Activated B cell treated with CpG ODN at 0.5 μM for 24 hours (primary cell): ENCODE data around the gene HLA-E. TPM values are rescaled to one million over a fixed set of nuclear protein-coding genes. Genes with fewer than 3 reads are reported as not detected.
A peak's percentile ranks its signal among the peaks of the same experiment; 100 is the strongest.

Source experiments
- ATAC-seq: fragments of 200-7000 bp; cut with Tn5 transposase; one replicate; pipeline ENCODE4 v1.10.0; 2021; ENCODE audit warnings: low read depth, mild to moderate bottlenecking, moderate library complexity
- CTCF ChIA-PET: fragments of 350-600 bp; sonication (Branson Sonifier 250); formaldehyde crosslinking; loops from one replicate; lab custom pipeline; 2021; ENCODE audit warnings: antibody characterized with exemption; lab: Charles Lee
- POLR2A ChIA-PET: fragments of 350-600 bp; sonication (Branson Sonifier 250); formaldehyde crosslinking; loops from one replicate; lab custom pipeline; 2021; ENCODE audit warnings: antibody characterized with exemption; lab: Charles Lee
- DNase-seq: peaks from one replicate; pipeline ENCODE4 v3.0.0; 2022
- H3K27ac Mint-ChIP-seq: one replicate; pipeline ENCODE4 v1.8.0; 2020; ENCODE audit warnings: mixed read lengths
- H3K27me3 Mint-ChIP-seq: one replicate; pipeline ENCODE4 v1.8.0; 2021; ENCODE audit warnings: mixed read lengths
- H3K36me3 Mint-ChIP-seq: one replicate; pipeline ENCODE4 v1.8.0; 2021; ENCODE audit warnings: low read depth, mixed read lengths
- H3K4me1 Mint-ChIP-seq: one replicate; pipeline ENCODE4 v1.8.0; 2021; ENCODE audit warnings: mixed read lengths
- H3K4me3 Mint-ChIP-seq: one replicate; pipeline ENCODE4 v1.8.0; 2020; ENCODE audit warnings: mild to moderate bottlenecking, mixed read lengths
- H3K9me3 Mint-ChIP-seq: one replicate; pipeline ENCODE4 v1.8.0; 2020; ENCODE audit warnings: mixed read lengths
- CTCF ChIP-seq: fragments of 200-600 bp; IDR thresholded peaks from one replicate; pipeline ENCODE4 v1.8.0; 2022; ENCODE audit warnings: antibody characterized with exemption, mild to moderate bottlenecking
- intact Hi-C: fragments of 100-400 bp; cut with micrococcal nuclease; formaldehyde crosslinking; loops from one replicate; pipeline ENCODE4 v1.15.1; 2024
- total RNA-seq: library from RNA; stranded (reverse); gene quantifications from 2 replicates; pipeline ENCODE4 v1.2.3, GENCODE V29; 2022

Gene HLA-E
- total RNA-seq, 1 donor from 2014 or later, result 737 TPM

- no peak overlapping the region for H3K4me3 Mint-ChIP-seq
- DNase-seq (no peak), ATAC-seq (no peak)
- ChIA-PET CTCF (interaction anchor here (1.4 to 4.8 kb wide), 5 partner anchors 8 to 48 kb away, joined by 6 to 113 read pairs (median 43); no protein-coding TSS in a partner anchor), POLR2A (interaction anchor here (1.8 to 6.8 kb wide), 3 partner anchors 22 to 41 kb away, joined by 24 to 458 read pairs (median 38); partner anchors contain the start of gene HLA-E)
- H3K27ac Mint-ChIP-seq, result peak overlapping the region; percentile 85
- H3K27me3 Mint-ChIP-seq, result no peaks in the 10 kb centered on the region
- H3K9me3 Mint-ChIP-seq, result no peaks in the 10 kb centered on the region
- no peak for TF ChIP-seq CTCF
- no peaks in the 10 kb centered on the region for H3K36me3 Mint-ChIP-seq
- H3K4me1 Mint-ChIP-seq, result peaks cover 45% of the 10 kb centered on the region
- intact Hi-C loops, result no loop called here
Observed at GRCh38 chr6:30533460-30534294, 44.4 kb downstream of the HLA-E start.

DNA sequence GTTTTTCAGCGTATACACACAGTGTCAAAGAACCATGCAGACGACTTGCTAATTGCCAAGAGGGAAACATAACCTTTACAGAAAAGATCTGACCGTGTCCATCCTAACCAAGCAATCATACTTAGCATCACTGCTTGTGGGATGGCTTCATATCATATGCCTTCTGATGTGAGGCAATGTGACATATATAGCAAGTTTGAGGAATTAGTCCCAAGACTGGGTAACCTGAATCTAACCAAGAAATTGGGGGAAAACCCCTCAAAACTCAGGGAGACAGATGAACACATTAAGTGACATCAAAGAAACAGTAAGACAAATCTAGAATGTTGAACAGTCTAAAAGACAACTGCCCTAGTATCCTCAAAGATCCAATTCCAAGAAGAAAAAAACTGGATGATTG, 48.6 kb downstream of the HLA-E start:
- no peak for TF ChIP-seq CTCF
- Mint-ChIP-seq H3K4me1 (peaks cover 24% of the 10 kb centered on the region), H3K9me3 (no peaks in the 10 kb centered on the region), H3K27me3 (no peaks in the 10 kb centered on the region), H3K4me3 (no peak overlapping the region), H3K36me3 (no peaks in the 10 kb centered on the region), H3K27ac (no peak overlapping the region)
- DNase-seq (no peak), ATAC-seq (no peak)
- POLR2A ChIA-PET, result interaction anchor here (0.6 to 1.3 kb wide), 3 partner anchors 22 to 64 kb away, joined by 3 to 5 read pairs (median 3); no protein-coding TSS in a partner anchor
- intact Hi-C loops, result no loop called here
- CTCF ChIA-PET, result interaction anchor here (15.7 kb wide), 1 partner anchor 54 kb away, joined by 411 read pairs; no protein-coding TSS in a partner anchor

DNA sequence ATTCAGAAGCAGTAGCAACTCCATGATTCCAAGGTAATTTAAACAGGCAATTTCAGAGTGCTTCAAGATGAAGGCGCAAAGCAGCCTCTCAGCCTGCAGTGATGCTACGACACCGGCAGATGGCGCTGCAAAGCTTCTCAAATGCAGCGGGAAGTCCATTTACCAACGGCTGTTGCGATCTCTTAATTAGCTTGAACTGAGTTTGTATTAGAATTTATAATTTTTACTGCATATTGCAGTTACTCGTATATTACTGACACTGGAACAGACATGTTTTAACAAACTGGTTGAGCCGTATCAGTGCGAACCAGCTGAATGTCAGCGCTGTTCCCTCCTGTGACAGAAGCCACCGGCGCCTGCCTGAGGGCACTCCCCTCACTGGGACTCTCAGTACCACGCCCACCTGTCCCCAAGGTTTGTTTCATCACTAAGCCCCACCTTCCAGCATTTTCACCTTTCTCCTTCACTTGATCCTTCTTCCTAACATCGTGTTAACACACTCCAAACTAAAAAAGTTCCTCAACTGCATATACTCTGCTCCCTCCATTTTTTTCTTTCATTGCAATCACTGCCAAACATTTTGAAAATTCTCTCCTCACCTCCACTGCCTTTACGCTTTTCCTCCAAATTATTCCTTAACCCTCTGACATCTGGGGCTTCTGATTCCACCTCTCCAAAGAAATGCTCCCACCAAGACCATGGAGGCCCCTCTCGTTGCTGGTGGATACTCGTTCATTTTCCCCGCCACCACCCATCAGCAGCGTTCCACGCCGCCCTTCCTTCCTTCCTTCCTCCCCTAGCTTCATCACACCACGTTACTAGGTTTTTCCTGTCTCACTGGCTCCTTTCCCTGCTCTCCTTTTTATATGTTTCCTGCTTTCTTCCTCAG, 52.5 kb downstream of the HLA-E start:
- intact Hi-C loops, result loop anchor here (1.0 to 10.0 kb wide), 8 partner anchors 9 to 543 kb away; partner anchors contain the start of genes DHX16, GNL1 and HLA-E
- Mint-ChIP-seq H3K4me3 (peak overlapping the region; percentile 81), H3K27me3 (no peaks in the 10 kb centered on the region), H3K9me3 (no peaks in the 10 kb centered on the region), H3K27ac (peak overlapping the region; percentile 81), H3K4me1 (peaks cover 30% of the 10 kb centered on the region), H3K36me3 (peaks cover 17% of the 10 kb centered on the region)
- DNase-seq (peak; percentile 65), ATAC-seq (peak; percentile 84)
- ChIA-PET POLR2A (interaction anchor here (0.6 to 7.2 kb wide), 22 partner anchors 10 to 661 kb away, joined by 3 to 147 read pairs (median 5); partner anchors contain the start of genes ABCF1, GNL1, MDC1 and MRPS18B), CTCF (interaction anchor here (0.6 to 15.7 kb wide), 28 partner anchors 9 to 546 kb away, joined by 3 to 411 read pairs (median 6); partner anchors contain the start of genes ABCF1, DHX16, GNL1 and MDC1)
- peak; percentile 98 for TF ChIP-seq CTCF

GRCh38 chr6:30542404-30542725, 53.1 kb downstream of the HLA-E start:
- Mint-ChIP-seq H3K4me1 (peaks cover 30% of the 10 kb centered on the region), H3K36me3 (peaks cover 22% of the 10 kb centered on the region), H3K27me3 (no peaks in the 10 kb centered on the region), H3K4me3 (peak overlapping the region; percentile 81), H3K9me3 (no peaks in the 10 kb centered on the region), H3K27ac (peak overlapping the region; percentile 81)
- intact Hi-C loops, result loop anchor here (2.0 to 10.0 kb wide), 2 partner anchors 14 to 542 kb away; no protein-coding TSS in a partner anchor
- ATAC-seq, result peak; percentile 56
- ChIA-PET POLR2A (interaction anchor here (0.6 to 7.2 kb wide), 15 partner anchors 10 to 175 kb away, joined by 3 to 147 read pairs (median 14); partner anchors contain the start of genes GNL1, MDC1, MRPS18B and PPP1R10), CTCF (interaction anchor here (0.6 to 15.7 kb wide), 23 partner anchors 9 to 1062 kb away, joined by 3 to 411 read pairs (median 11); partner anchors contain the start of genes ABCF1, DHX16, GNL1 and MDC1)
- DNase-seq, result no peak
- no peak for TF ChIP-seq CTCF
